Measurements from ENCODE around the gene SERF1A. TPM values are rescaled to one million over a fixed set of nuclear protein-coding genes. Genes with fewer than 3 reads are reported as not detected.
"Not testable (repeated sequence)": the region's sequence is repeated elsewhere in the genome, so short reads cannot be mapped to it uniquely, and the experiment has no call there.

Gene SERF1A
- total RNA-seq = 1.8 TPM
- long read RNA-seq, transcript SERF1A-201 (3 exons, 963 nt) = major isoform, 10 of 12 reads
- long read RNA-seq, partial matches to known transcripts = 0 of 12 reads
- long read RNA-seq, other reads (novel, unspliced or antisense) = 0 of 12 reads

GRCh38 chr5:70900533-70901271 is at the start of gene SERF1A:
SERF1A (plus strand) TSS chr5:70900669; CDS start chr5:70900870, 201 bp downstream.
- DNase-seq (ENCODE audit: low spot score); intact Hi-C loops (cut with DNase I): not testable (repeated sequence)

DNA sequence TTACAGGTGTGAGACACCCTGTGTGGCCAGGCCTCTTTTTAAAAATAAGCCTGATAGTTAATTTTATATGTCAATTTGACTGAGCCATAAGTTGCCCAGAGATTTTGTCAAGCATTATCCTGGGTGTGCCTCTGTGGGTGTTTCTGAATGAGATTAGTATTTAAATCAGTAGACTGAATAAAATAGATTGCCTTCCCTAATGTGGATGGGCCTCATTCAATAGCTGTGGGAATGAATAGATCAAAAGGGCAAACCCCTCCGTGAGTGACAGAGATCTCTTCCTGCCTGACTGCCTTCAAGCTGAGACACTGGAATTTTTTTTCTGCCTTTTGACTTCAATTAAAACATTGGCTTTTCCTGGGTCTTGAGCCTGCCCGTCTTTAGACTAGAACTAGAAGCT is 33.7 kb upstream of the SERF1A start:
- intact Hi-C loops (cut with DNase I); DNase-seq (ENCODE audit: low spot score): not testable (repeated sequence)

DNA sequence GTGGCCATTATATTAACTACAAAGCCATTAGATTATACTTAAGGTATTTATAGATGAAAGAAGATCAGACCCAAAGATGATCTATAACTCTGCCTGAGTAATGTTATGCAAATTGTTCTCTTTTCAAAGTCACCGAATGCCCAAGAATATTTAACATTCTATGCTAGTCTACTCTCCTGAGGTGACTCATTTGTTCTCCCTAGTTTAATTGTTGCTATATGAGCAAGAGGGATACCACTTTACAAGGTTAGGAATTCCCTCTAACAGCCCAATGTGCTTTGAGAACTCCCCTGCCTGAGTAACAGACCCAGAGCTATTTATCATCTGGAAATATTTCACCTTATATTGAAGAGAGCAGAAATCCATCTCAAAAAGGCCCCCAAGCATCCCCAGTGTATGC is 29.8 kb upstream of the SERF1A start:
- intact Hi-C loops (cut with DNase I); DNase-seq (ENCODE audit: low spot score): not testable (repeated sequence)

DNA sequence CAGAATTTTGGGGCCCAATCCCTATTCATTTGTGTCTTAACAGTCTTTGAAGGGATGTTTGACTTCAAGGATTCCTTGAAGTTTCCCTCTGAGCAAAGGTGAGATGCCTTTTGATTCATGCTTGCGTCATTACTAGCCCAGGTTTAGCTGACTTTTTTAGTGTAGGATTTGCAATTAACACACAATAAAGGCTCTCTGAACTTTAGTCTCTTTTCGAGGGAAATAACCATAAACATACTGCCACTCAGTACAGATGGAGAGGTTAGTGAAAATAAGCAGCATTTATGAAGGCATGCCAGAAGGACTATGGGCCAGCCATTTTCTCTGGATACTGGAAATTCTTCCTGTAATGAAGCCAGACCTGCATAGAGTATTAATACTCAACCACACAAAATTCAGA is 4.4 kb upstream of the SERF1A start:
- DNase-seq (ENCODE audit: low spot score); intact Hi-C loops (cut with DNase I): not testable (repeated sequence)

DNA sequence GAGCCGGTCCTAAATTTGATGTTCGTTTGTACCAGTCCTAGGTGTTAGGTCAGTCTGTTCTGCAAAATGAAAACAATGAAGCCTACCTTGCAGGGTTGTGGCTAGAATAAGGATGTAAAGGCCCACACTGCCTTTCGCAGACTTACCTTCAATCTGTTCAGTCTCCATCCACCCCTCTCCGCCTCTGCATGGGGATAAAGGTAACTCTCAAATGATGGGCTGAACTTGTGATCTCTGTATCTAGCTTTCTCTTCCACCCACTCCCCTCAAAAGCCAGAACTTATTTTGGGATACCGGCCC is 753 bp downstream of the SERF1A start:
- DNase-seq (ENCODE audit: low spot score); intact Hi-C loops (cut with DNase I): not testable (repeated sequence)

- not testable (repeated sequence) for DNase-seq (ENCODE audit: low spot score)
These were observed 6.2 kb downstream of the SERF1A start for GRCh38 chr5:70906624-70907023.

GRCh38 chr5:70916829-70917228 is 16.4 kb downstream of the SERF1A start:
- DNase-seq (ENCODE audit: low spot score); intact Hi-C loops (cut with DNase I): not testable (repeated sequence)

More at GRCh38 chr5:70906624-70907023, 6.2 kb downstream of the SERF1A start:
- intact Hi-C loops (cut with DNase I) = not testable (repeated sequence)

- DNase-seq (ENCODE audit: low spot score); intact Hi-C loops (cut with DNase I): not testable (repeated sequence)
These were observed 24.7 kb downstream of the SERF1A start for GRCh38 chr5:70925211-70925562.

DNA sequence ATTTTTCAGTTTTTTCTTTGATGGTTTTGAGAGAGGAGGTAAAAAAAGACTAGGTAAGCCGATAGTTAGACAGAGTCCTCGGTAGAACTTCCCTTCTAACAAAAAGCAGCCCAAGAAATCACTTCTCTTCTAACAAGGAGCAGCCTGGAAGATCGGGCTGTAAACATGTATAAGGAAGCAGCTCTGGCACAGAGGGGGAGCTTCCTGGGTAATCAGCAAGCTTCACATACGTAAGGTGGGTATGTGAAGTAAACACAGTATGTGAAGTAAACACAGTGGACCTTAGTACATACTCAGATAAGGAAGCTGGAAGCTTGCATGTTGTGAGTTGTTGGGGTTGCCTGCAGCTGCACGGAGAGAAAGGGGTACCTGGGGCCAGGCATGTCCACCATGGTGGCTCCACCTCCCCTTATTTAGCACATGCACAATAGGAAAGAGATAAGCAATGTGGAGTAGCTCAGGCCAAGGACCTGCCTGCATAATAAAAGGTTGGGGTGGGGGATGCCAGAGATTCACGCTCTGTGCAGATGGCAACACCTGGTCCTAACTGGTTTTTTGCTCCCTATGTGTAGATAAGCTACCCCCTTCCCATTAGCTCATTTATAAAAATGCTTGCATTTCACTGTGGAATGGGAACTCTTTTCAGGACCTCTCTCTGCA is 31.4 kb downstream of the SERF1A start:
- intact Hi-C loops (cut with DNase I); DNase-seq (ENCODE audit: low spot score): not testable (repeated sequence)

DNA sequence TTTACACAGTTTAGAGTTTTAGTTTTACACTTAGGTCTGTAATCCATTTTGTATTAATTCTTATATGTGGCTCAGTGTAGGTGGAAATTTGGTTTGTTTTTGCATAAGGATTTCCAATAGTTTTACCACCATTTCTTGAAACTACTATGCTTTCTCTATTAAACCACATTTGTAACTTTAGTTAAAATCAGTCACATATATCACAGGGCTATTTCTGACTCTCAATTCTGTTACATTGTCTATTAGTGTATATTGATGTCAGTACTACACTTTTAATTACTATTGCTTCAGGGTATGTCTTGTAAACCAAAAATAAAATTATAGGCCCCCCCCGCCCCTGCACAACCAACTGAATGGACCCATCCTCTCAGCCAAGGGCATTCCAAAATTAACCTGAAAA is 32.1 kb downstream of the SERF1A start:
- DNase-seq (ENCODE audit: low spot score); intact Hi-C loops (cut with DNase I): not testable (repeated sequence)

- DNase-seq (ENCODE audit: low spot score); intact Hi-C loops (cut with DNase I): not testable (repeated sequence)
These were observed 52.6 kb downstream of the SERF1A start for GRCh38 chr5:70953068-70953467.

Other genes with a start within 250 kb of the SERF1A start
- gene SMN1, start 24.4 kb downstream of the SERF1A start, total RNA-seq = 22.8 TPM
- gene NAIP, start 124.7 kb downstream of the SERF1A start, total RNA-seq = 9.2 TPM
- gene GTF2H2, start 167.0 kb downstream of the SERF1A start, total RNA-seq = 8.4 TPM